Keratinocyte (primary cell): ENCODE data around the gene ANKRD37. TPM values are rescaled to one million over a fixed set of nuclear protein-coding genes. Genes with fewer than 3 reads are reported as not detected.

Source experiments
- DNase-seq: peaks from one replicate; pipeline ENCODE4 v3.0.0-alpha.2; 2011; ENCODE audit warnings: low read depth, missing footprints, low spot score
- FAIRE-seq: peaks from 2 replicates; lab custom pipeline; 2011; peaks lifted over from hg19 to GRCh38; lab: Jason Lieb, UNC
- H2AFZ ChIP-seq: 2 replicates; pipeline ENCODE4 v1.6.0; 2012; ENCODE audit warnings: low read length, control low read depth, inconsistent platforms; ENCODE audit not compliant: control insufficient read depth
- H3K27ac ChIP-seq: 2 replicates; pipeline ENCODE4 v1.5.1; 2011; ENCODE audit warnings: low read length; ENCODE audit not compliant: control insufficient read depth, insufficient read depth
- H3K27me3 ChIP-seq: 3 replicates; pipeline ENCODE4 v1.6.0; 2011; ENCODE audit warnings: low read length; ENCODE audit not compliant: control insufficient read depth, insufficient read depth; ENCODE audit errors: extremely low read depth
- H3K36me3 ChIP-seq, 2 experiments: 2 replicates in 1 of 2; 3 replicates in 1 of 2; pipeline ENCODE4 v1.5.1; 2011; ENCODE audit warnings: low read length in 2 of 2, mild to moderate bottlenecking in 1 of 2; ENCODE audit not compliant: control insufficient read depth in 2 of 2, insufficient read depth in 2 of 2; ENCODE audit errors: extremely low read depth in 1 of 2
- H3K4me1 ChIP-seq: 3 replicates; pipeline ENCODE4 v1.5.1; 2011; ENCODE audit warnings: low read length; ENCODE audit not compliant: control insufficient read depth, insufficient read depth; ENCODE audit errors: extremely low read depth
- H3K4me2 ChIP-seq: 3 replicates; pipeline ENCODE4 v1.6.0; 2011; ENCODE audit warnings: low read depth, low read length; ENCODE audit not compliant: control insufficient read depth, insufficient read depth; ENCODE audit errors: extremely low read depth
- H3K4me3 ChIP-seq, 3 experiments: fragments of 200-600 bp in 1 of 3; sonication (generic) in 1 of 3; 2 replicates in 2 of 3; 3 replicates in 1 of 3; pipeline ENCODE4 v1.5.1; 2011 to 2016; ENCODE audit warnings: low read length in 3 of 3, mild to moderate bottlenecking in 3 of 3, control low read depth in 2 of 3, inconsistent platforms in 1 of 3, low read depth in 1 of 3, mixed read lengths in 1 of 3, mixed run types in 1 of 3, moderate library complexity in 1 of 3; ENCODE audit not compliant: control insufficient read depth in 2 of 3, insufficient read depth in 2 of 3; ENCODE audit errors: extremely low read depth in 1 of 3
- H3K79me2 ChIP-seq: 2 replicates; pipeline ENCODE4 v1.6.0; 2012; ENCODE audit warnings: low read length; ENCODE audit not compliant: control insufficient read depth, insufficient read depth
- H3K9ac ChIP-seq: 3 replicates; pipeline ENCODE4 v1.6.0; 2011; ENCODE audit warnings: low read length; ENCODE audit not compliant: control insufficient read depth, insufficient read depth; ENCODE audit errors: extremely low read depth
- H3K9me1 ChIP-seq: 3 replicates; pipeline ENCODE4 v1.6.0; 2011; ENCODE audit warnings: low read length; ENCODE audit not compliant: control insufficient read depth, insufficient read depth; ENCODE audit errors: extremely low read depth
- H3K9me3 ChIP-seq: 2 replicates; pipeline ENCODE4 v1.5.1; 2012; ENCODE audit warnings: low read depth, low read length; ENCODE audit not compliant: control insufficient read depth
- H4K20me1 ChIP-seq: 3 replicates; pipeline ENCODE4 v1.6.0; 2011; ENCODE audit warnings: low read length; ENCODE audit not compliant: control insufficient read depth, insufficient read depth; ENCODE audit errors: extremely low read depth
- EZH2 ChIP-seq: IDR thresholded peaks from one replicate; pipeline ENCODE4 v1.6.1; 2012; ENCODE audit warnings: inconsistent platforms, mild to moderate bottlenecking, low read length, moderate library complexity
- dilution Hi-C: fragments of 300-500 bp; cut with MboI; formaldehyde crosslinking; loops from one replicate; pipeline ENCODE4 v1.7.0; 2020; ENCODE audit warnings: low sequenced_read_pairs; ENCODE audit not compliant: extremely low pct_ligation_motif_present
- polyA plus RNA-seq, 5 experiments: library from polyadenylated mRNA; depleted of rRNA in 3 of 5; stranded (reverse) in 3 of 5; stranded (forward) in 1 of 5; unstranded in 1 of 5; fragments of >200 nt; gene quantifications; 1 replicate in 1 of 5; 2 replicates in 3 of 5; 3 replicates in 1 of 5; pipeline versions ENCODE4 v1.2.1 to v1.2.3, GENCODE V29; 2011 to 2012; ENCODE audit warnings: missing spikeins in 2 of 5, low read depth in 1 of 5, low replicate concordance in 1 of 5
- TF ChIP-seq, protein P1 (sequence below), 3 experiments: IDR thresholded peaks in 1 of 3; conservative IDR thresholded peaks in 1 of 3; optimal IDR thresholded peaks in 1 of 3; 2 replicates in 2 of 3; 3 replicates in 1 of 3; pipeline versions ENCODE3 to v1.5.1; 2011; ENCODE audit warnings: low read length in 3 of 3, mild to moderate bottlenecking in 3 of 3, moderate library complexity in 2 of 3, control low read depth in 1 of 3, inconsistent platforms in 1 of 3; ENCODE audit not compliant: insufficient read depth in 2 of 3; ENCODE audit errors: extremely low read depth in 1 of 3

The ANKRD37 gene
- polyA plus RNA-seq, 1 donor (not counting 4 experiments of a cell fraction or from before 2014, with no cell fraction given), result 8.0 TPM

DNA sequence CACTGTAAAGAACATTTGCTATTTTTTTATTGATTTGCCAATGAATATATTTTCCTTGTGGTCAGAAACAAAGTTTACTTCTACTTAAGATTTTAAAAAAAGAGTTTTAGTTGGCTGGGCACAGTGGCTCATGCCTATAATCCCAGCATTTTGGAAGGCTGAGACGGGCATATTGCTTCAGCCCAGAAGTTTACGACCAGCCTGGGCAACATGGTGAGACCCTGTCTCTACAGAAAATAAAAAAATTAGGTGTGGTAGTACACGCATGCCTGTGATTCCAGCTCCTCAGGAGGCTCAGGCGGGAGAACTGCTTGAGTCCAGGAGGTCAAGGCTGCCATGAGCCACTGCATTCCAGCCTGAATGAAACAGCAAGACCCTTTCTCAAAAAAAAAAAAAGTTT, 37.7 kb upstream of the ANKRD37 start:
- dilution Hi-C loops, result no loop called here
- Histone ChIP-seq H3K79me2 (no peaks in the 10 kb centered on the region), H3K9me3 (no peaks in the 10 kb centered on the region), H3K36me3 (no peaks in the 10 kb centered on the region), H3K27me3 (no peaks in the 10 kb centered on the region), H3K9me1 (no peaks in the 10 kb centered on the region), H3K4me1 (no peaks in the 10 kb centered on the region), H3K9ac (no peak overlapping the region), H2AFZ (no peak overlapping the region), H3K4me2 (no peak overlapping the region), H3K27ac (no peak overlapping the region), H4K20me1 (no peaks in the 10 kb centered on the region), H3K4me3 (no peak overlapping the region)
- FAIRE-seq (no peak), DNase-seq (no peak)
- TF ChIP-seq EZH2, result no peak
- TF ChIP-seq, protein P1, sequence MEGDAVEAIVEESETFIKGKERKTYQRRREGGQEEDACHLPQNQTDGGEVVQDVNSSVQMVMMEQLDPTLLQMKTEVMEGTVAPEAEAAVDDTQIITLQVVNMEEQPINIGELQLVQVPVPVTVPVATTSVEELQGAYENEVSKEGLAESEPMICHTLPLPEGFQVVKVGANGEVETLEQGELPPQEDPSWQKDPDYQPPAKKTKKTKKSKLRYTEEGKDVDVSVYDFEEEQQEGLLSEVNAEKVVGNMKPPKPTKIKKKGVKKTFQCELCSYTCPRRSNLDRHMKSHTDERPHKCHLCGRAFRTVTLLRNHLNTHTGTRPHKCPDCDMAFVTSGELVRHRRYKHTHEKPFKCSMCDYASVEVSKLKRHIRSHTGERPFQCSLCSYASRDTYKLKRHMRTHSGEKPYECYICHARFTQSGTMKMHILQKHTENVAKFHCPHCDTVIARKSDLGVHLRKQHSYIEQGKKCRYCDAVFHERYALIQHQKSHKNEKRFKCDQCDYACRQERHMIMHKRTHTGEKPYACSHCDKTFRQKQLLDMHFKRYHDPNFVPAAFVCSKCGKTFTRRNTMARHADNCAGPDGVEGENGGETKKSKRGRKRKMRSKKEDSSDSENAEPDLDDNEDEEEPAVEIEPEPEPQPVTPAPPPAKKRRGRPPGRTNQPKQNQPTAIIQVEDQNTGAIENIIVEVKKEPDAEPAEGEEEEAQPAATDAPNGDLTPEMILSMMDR (optimal IDR thresholded peaks at IDR 0.05 in 1 of 3, IDR thresholded peaks at IDR 0.05 in 1 of 3, conservative IDR thresholded peaks at IDR 0.05 in 1 of 3; ENCODE audit: extremely low read depth in 1 of 3, insufficient read depth in 2 of 3, low read length in 3 of 3), result no peak

DNA sequence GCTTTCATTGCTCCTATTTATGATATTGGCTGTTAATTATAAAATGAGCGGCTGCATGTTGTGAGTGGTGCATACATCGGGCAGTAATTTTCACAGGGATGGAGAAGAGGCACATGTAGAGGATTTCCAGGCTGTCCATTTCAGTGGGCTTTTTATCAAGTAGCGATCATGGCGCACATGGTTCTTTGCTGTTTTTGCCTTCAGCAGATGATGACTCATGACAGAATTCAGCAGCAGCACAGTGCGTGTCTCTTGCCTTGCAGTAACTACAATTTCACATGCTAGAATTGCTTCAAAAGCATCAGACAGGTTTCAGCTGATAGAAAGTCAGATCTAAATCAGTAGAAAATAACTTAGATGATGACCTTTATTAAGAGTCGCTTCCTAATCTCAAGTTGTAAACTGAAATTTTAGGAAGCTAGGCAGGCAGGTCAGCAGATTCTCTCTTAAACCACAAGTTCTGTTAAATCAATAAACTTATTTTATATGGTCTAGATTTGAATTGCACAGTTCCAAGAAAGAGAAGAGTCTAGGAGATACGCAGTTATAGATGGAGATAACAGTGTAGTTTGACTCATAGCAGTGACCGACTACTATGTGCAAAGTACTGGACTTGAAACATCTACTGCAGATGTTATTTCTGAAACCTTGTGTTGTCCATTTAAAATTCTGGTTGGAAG, 36.7 kb upstream of the ANKRD37 start:
- Histone ChIP-seq H3K4me3 (no peak overlapping the region), H4K20me1 (no peaks in the 10 kb centered on the region), H3K79me2 (no peaks in the 10 kb centered on the region), H3K9me3 (no peaks in the 10 kb centered on the region), H3K9ac (no peak overlapping the region), H3K4me1 (no peaks in the 10 kb centered on the region), H3K27me3 (no peaks in the 10 kb centered on the region), H3K9me1 (no peaks in the 10 kb centered on the region), H3K27ac (no peak overlapping the region), H3K4me2 (no peak overlapping the region), H3K36me3 (no peaks in the 10 kb centered on the region), H2AFZ (no peak overlapping the region)
- FAIRE-seq (no peak), DNase-seq (no peak)
- dilution Hi-C loops, result no loop called here
- TF ChIP-seq, protein P1 (optimal IDR thresholded peaks at IDR 0.05 in 1 of 3, IDR thresholded peaks at IDR 0.05 in 1 of 3, conservative IDR thresholded peaks at IDR 0.05 in 1 of 3; ENCODE audit: extremely low read depth in 1 of 3, insufficient read depth in 2 of 3, low read length in 3 of 3), result no peak
- TF ChIP-seq EZH2, result no peak
